Measurements from ENCODE around the gene NMRK1. TPM values are rescaled to one million over a fixed set of nuclear protein-coding genes. Genes with fewer than 3 reads are reported as not detected.

NMRK1 gene
- total and polyA plus RNA-seq, 2 of the 13 experiments (the other 11 are each of a cell fraction or from before 2014, with no cell fraction given) = 9.1 to 12.9 TPM

- ChIA-PET CTCF (ENCODE audit: low intra/inter-chr PET ratio, low total read pairs) (no interaction called here), POLR2A (interaction anchor here (1.2 kb wide), 1 partner anchor 16 kb away, joined by 3 read pairs; no protein-coding TSS in a partner anchor)
- no peak overlapping the region for H3K27ac ChIP-seq (ENCODE audit: extremely low read length, insufficient read depth, low read length)
- BruUV-seq (replicated peaks) = no TSS peak
- no peak for DNase-seq (ENCODE audit: low spot score)
- H3K27me3 ChIP-seq (ENCODE audit: control insufficient read depth in 1 of 2, insufficient read depth in 2 of 2, low read length in 2 of 2) = no peaks in the 10 kb centered on the region
- no peaks in the 10 kb centered on the region for H3K36me3 ChIP-seq (replicated peaks in 1 of 2; ENCODE audit: control insufficient read depth in 1 of 2, insufficient read depth in 2 of 2, low read length in 2 of 2)
- H3K4me3 ChIP-seq (replicated peaks in 1 of 3; ENCODE audit: insufficient read depth in 1 of 3, low read depth in 2 of 3, low read length in 3 of 3) = no peak overlapping the region
- no peaks in the 10 kb centered on the region for H4K20me1 ChIP-seq (ENCODE audit: insufficient read depth, low read length)
- intact Hi-C loops (cut with micrococcal nuclease; ENCODE audit: unreplicated experiment) = no loop called here
- no peak for ATAC-seq
- H3K4me2 ChIP-seq (ENCODE audit: low read depth, low read length) = no peak overlapping the region
- H3K9ac ChIP-seq (ENCODE audit: insufficient read depth, low read depth, low read length) = no peak overlapping the region
- H3K79me2 ChIP-seq (ENCODE audit: insufficient read depth, low read length) = peaks cover 5% of the 10 kb centered on the region
- no peak overlapping the region for H2AFZ ChIP-seq (ENCODE audit: low read length)
- peaks cover 19% of the 10 kb centered on the region for H3K4me1 ChIP-seq (ENCODE audit: insufficient read depth, low read length)
- 70% methylated on average over 2 of the region's 2 CpGs for WGBS (ENCODE audit: low lambda C conversion rate)
- in situ Hi-C loops (cut with HindIII; ENCODE audit: extremely low pct_ligation_motif_present, low pct_unique_long_range_greater_than_20kb) = no loop called here
- TF ChIP-seq RNF2 (conservative IDR thresholded peaks at IDR 0.05; ENCODE audit: low read depth) (no peak), HNRNPK (IDR thresholded peaks at IDR 0.05; ENCODE audit: low read depth, low read length, poor library complexity, severe bottlenecking) (peak; percentile 41)
- FAIRE-seq = no peak
- H3K9me3 ChIP-seq (ENCODE audit: low read length) = no peaks in the 10 kb centered on the region
Observed at GRCh38 chr9:75105841-75106240, 17.9 kb upstream of the NMRK1 start.

DNA sequence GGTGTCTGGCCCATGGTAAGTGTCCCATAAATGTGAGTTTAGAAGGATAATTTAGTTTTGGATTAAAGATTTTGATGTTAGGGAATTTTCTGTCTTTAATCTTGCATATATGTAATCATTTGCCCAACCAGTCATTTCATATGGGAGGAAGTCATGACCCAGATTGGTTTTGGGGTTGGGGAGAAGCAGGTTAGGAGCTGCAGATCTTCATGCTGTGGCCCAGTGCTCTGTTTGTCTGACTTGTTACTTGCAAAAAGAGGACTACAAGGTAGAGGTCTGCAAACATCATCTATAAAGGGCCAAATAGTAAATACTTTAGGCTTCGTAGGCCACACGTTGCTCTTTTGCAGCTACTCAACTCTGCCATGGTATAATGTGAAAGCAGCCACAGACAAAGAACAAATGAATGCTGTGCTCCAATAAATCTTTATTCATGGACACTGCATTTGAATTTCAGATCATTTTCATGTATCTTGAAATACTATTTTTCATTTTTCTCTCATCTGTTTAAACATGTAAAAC lies 17.1 kb upstream of the NMRK1 start:
- no peak for DNase-seq (ENCODE audit: low spot score)
- Histone ChIP-seq H3K27me3 (ENCODE audit: control insufficient read depth in 1 of 2, insufficient read depth in 2 of 2, low read length in 2 of 2) (no peaks in the 10 kb centered on the region), H4K20me1 (ENCODE audit: insufficient read depth, low read length) (no peaks in the 10 kb centered on the region), H3K79me2 (ENCODE audit: insufficient read depth, low read length) (peaks cover 5% of the 10 kb centered on the region), H3K36me3 (replicated peaks in 1 of 2; ENCODE audit: control insufficient read depth in 1 of 2, insufficient read depth in 2 of 2, low read length in 2 of 2) (no peaks in the 10 kb centered on the region), H3K9me3 (ENCODE audit: low read length) (no peaks in the 10 kb centered on the region), H3K9ac (ENCODE audit: insufficient read depth, low read depth, low read length) (no peak overlapping the region), H3K4me3 (replicated peaks in 1 of 3; ENCODE audit: insufficient read depth in 1 of 3, low read depth in 2 of 3, low read length in 3 of 3) (no peak overlapping the region), H3K27ac (ENCODE audit: extremely low read length, insufficient read depth, low read length) (no peak overlapping the region), H2AFZ (ENCODE audit: low read length) (no peak overlapping the region), H3K4me1 (ENCODE audit: insufficient read depth, low read length) (peaks cover 24% of the 10 kb centered on the region), H3K4me2 (ENCODE audit: low read depth, low read length) (no peak overlapping the region)
- CTCF ChIA-PET (ENCODE audit: low intra/inter-chr PET ratio, low total read pairs) = no interaction called here
- no peak for ATAC-seq
- no peak for TF ChIP-seq KLF15 (CRISPR knock-in tag; IDR thresholded peaks at IDR 0.05; ENCODE audit: borderline replicate concordance)
- TF ChIP-seq HMG20B (CRISPR knock-in tag; conservative IDR thresholded peaks at IDR 0.05) = no peak
- TF ChIP-seq ETS1 (CRISPR knock-in tag; IDR thresholded peaks at IDR 0.05) = no peak
- TF ChIP-seq, protein P1, sequence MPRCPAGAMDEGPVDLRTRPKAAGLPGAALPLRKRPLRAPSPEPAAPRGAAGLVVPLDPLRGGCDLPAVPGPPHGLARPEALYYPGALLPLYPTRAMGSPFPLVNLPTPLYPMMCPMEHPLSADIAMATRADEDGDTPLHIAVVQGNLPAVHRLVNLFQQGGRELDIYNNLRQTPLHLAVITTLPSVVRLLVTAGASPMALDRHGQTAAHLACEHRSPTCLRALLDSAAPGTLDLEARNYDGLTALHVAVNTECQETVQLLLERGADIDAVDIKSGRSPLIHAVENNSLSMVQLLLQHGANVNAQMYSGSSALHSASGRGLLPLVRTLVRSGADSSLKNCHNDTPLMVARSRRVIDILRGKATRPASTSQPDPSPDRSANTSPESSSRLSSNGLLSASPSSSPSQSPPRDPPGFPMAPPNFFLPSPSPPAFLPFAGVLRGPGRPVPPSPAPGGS (CRISPR knock-in tag; IDR thresholded peaks at IDR 0.05) = no peak
- no peak for TF ChIP-seq ZNF556 (CRISPR knock-in tag; IDR thresholded peaks at IDR 0.05; ENCODE audit: borderline replicate concordance)
- POLR2A ChIA-PET = interaction anchor here (1.2 kb wide), 1 partner anchor 16 kb away, joined by 3 read pairs; no protein-coding TSS in a partner anchor
- no TSS peak for BruUV-seq (replicated peaks)
- WGBS (ENCODE audit: low lambda C conversion rate) = 90% methylated on average over 2 of the region's 2 CpGs
- intact Hi-C loops (cut with micrococcal nuclease; ENCODE audit: unreplicated experiment) = no loop called here
- FAIRE-seq = no peak
- in situ Hi-C loops (cut with HindIII; ENCODE audit: extremely low pct_ligation_motif_present, low pct_unique_long_range_greater_than_20kb) = no loop called here

Data from HepG2 (cell line).